IPS DF 6.9 (cell line): ENCODE results near the gene SMARCAL1.

ENCODE experiments used
- DNase-seq: peaks from one replicate; pipeline ENCODE4 v3.0.0-alpha.2; 2013; ENCODE audit warnings: low read depth, low spot score
- H3K27ac ChIP-seq: one replicate; pipeline ENCODE4 v1.5.1; 2013; ENCODE audit warnings: low read length, control low read depth
- H3K27me3 ChIP-seq: 2 replicates; pipeline ENCODE4 v1.6.1; 2013; ENCODE audit warnings: mild to moderate bottlenecking, low read length; ENCODE audit not compliant: control insufficient read depth, insufficient read depth
- H3K36me3 ChIP-seq: 2 replicates; pipeline ENCODE4 v1.6.1; 2013; ENCODE audit warnings: low read length; ENCODE audit not compliant: control insufficient read depth, insufficient read depth
- H3K4me1 ChIP-seq: 2 replicates; pipeline ENCODE4 v1.6.1; 2013; ENCODE audit warnings: low read length; ENCODE audit not compliant: control insufficient read depth, insufficient read depth
- H3K4me3 ChIP-seq: 2 replicates; pipeline ENCODE4 v1.5.1; 2013; ENCODE audit warnings: mild to moderate bottlenecking, low read length
- H3K9me3 ChIP-seq: 2 replicates; pipeline ENCODE4 v1.6.1; 2013; ENCODE audit warnings: low read length, inconsistent platforms; ENCODE audit not compliant: control insufficient read depth, insufficient read depth
- WGBS: extraction: QIAGEN DNeasy Blood & Tissue Kit; methylation state at CpG from one replicate; pipeline ENCODE4 v1.1.7; 2013; ENCODE audit warnings: mixed read lengths, missing lambda C conversion rate; ENCODE audit not compliant: insufficient read length, insufficient coverage; 5-methylcytosine and 5-hydroxymethylcytosine counted together

SMARCAL1 gene

GRCh38 chr2:216412022-216412999 lies at the start of gene SMARCAL1:
TSS of gene SMARCAL1 (plus strand) at chr2:216412484. CDS start at chr2:216414705, 2,221 bp downstream.
- Histone ChIP-seq H3K9me3 (no peaks in the 10 kb centered on the region), H3K4me1 (no peaks in the 10 kb centered on the region; the same call in 1 of the 2 replicates), H3K27me3 (no peaks in the 10 kb centered on the region), H3K4me3 (peak within 1 kb of the TSS; percentile 86), H3K36me3 (no peaks in the 10 kb centered on the region), H3K27ac (no peak within 1 kb of the TSS)
- peak; percentile 94 for DNase-seq
- WGBS, result no CpG with 5 or more reads among the region's 56 CpGs

- H3K36me3 ChIP-seq, result no peaks in the 10 kb centered on the region
- no peak overlapping the region for H3K4me3 ChIP-seq
- no peak for DNase-seq
- H3K27me3 ChIP-seq, result no peaks in the 10 kb centered on the region
- no peak overlapping the region for H3K27ac ChIP-seq
- WGBS, result no CpG with 5 or more reads among the region's 2 CpGs
- H3K9me3 ChIP-seq, result no peaks in the 10 kb centered on the region
- no peaks in the 10 kb centered on the region for H3K4me1 ChIP-seq
Measured at GRCh38 chr2:216362730-216363129, 49.6 kb upstream of the SMARCAL1 start.

- Histone ChIP-seq H3K27me3 (no peaks in the 10 kb centered on the region), H3K4me1 (no peaks in the 10 kb centered on the region), H3K4me3 (no peak overlapping the region), H3K27ac (no peak overlapping the region), H3K9me3 (no peaks in the 10 kb centered on the region), H3K36me3 (no peaks in the 10 kb centered on the region)
- no CpG with 5 or more reads among the region's 3 CpGs for WGBS
- DNase-seq, result no peak
Measured at GRCh38 chr2:216363221-216363620, 49.1 kb upstream of the SMARCAL1 start.

GRCh38 chr2:216365518-216365917 lies 46.8 kb upstream of the SMARCAL1 start:
- no peaks in the 10 kb centered on the region; the same call in 1 of the 2 replicates for H3K27me3 ChIP-seq
- no peaks in the 10 kb centered on the region for H3K36me3 ChIP-seq
- H3K4me3 ChIP-seq, result no peak overlapping the region
- WGBS, result no CpG with 5 or more reads among the region's 2 CpGs
- H3K4me1 ChIP-seq, result peaks cover 1% of the 10 kb centered on the region; the same call in 1 of the 2 replicates
- no peaks in the 10 kb centered on the region for H3K9me3 ChIP-seq
- no peak overlapping the region for H3K27ac ChIP-seq
- no peak for DNase-seq

- Histone ChIP-seq H3K27ac (no peak overlapping the region), H3K4me1 (peaks cover 1% of the 10 kb centered on the region; the same call in 1 of the 2 replicates), H3K4me3 (no peak overlapping the region), H3K36me3 (no peaks in the 10 kb centered on the region), H3K9me3 (no peaks in the 10 kb centered on the region), H3K27me3 (no peaks in the 10 kb centered on the region; the same call in 1 of the 2 replicates)
- DNase-seq, result no peak
- no CpG with 5 or more reads among the region's 5 CpGs for WGBS
Measured at GRCh38 chr2:216366777-216367471, 45.4 kb upstream of the SMARCAL1 start.

GRCh38 chr2:216369821-216370220 lies 42.5 kb upstream of the SMARCAL1 start:
- no peak for DNase-seq
- Histone ChIP-seq H3K27me3 (peaks cover 4% of the 10 kb centered on the region; the same call in 1 of the 2 replicates), H3K4me3 (no peak overlapping the region), H3K27ac (no peak overlapping the region), H3K36me3 (no peaks in the 10 kb centered on the region), H3K9me3 (no peaks in the 10 kb centered on the region), H3K4me1 (peaks cover 1% of the 10 kb centered on the region; the same call in 1 of the 2 replicates)
- no CpG with 5 or more reads among the region's 18 CpGs for WGBS

- no CpG with 5 or more reads among the region's 53 CpGs for WGBS
- Histone ChIP-seq H3K4me1 (peaks cover 1% of the 10 kb centered on the region; the same call in 1 of the 2 replicates), H3K27me3 (peaks cover 4% of the 10 kb centered on the region; the same call in 1 of the 2 replicates), H3K4me3 (peak overlapping the region; percentile 62), H3K27ac (no peak overlapping the region), H3K9me3 (no peaks in the 10 kb centered on the region), H3K36me3 (no peaks in the 10 kb centered on the region)
- no peak for DNase-seq
Measured at GRCh38 chr2:216370961-216371712, 41.1 kb upstream of the SMARCAL1 start.

- no peaks in the 10 kb centered on the region for H3K36me3 ChIP-seq
- H3K9me3 ChIP-seq, result no peaks in the 10 kb centered on the region
- no CpG with 5 or more reads among the region's 60 CpGs for WGBS
- H3K27ac ChIP-seq, result no peak within 1 kb of the TSS
- peak within 1 kb of the TSS; percentile 62 for H3K4me3 ChIP-seq
- H3K27me3 ChIP-seq, result peaks cover 4% of the 10 kb centered on the region; the same call in 1 of the 2 replicates
- DNase-seq, result peak; percentile 67
- H3K4me1 ChIP-seq, result peaks cover 1% of the 10 kb centered on the region; the same call in 1 of the 2 replicates
Measured at GRCh38 chr2:216371721-216372702, 40.3 kb upstream of the SMARCAL1 start, which contains the start of gene MARCHF4. TSS of gene MARCHF4 (minus strand) at chr2:216372483. CDS start at chr2:216370260, 2,223 bp downstream.

GRCh38 chr2:216372761-216373291 lies 39.5 kb upstream of the SMARCAL1 start:
- Histone ChIP-seq H3K4me1 (peaks cover 1% of the 10 kb centered on the region; the same call in 1 of the 2 replicates), H3K9me3 (no peaks in the 10 kb centered on the region), H3K4me3 (peak overlapping the region; percentile 62; the same call in 1 of the 2 replicates), H3K36me3 (no peaks in the 10 kb centered on the region), H3K27ac (no peak overlapping the region), H3K27me3 (peaks cover 4% of the 10 kb centered on the region; the same call in 1 of the 2 replicates)
- no peak for DNase-seq
- WGBS, result no CpG with 5 or more reads among the region's 6 CpGs
